GM10248 (cell line): Measurements from ENCODE around the gene CDC42EP5.

ENCODE experiments used
- CTCF ChIA-PET: fragments of 300-600 bp; sonication (Branson Sonifier 250); formaldehyde crosslinking; extraction: SDS; loops from one replicate; lab custom pipeline; 2021; ENCODE audit warnings: antibody characterized with exemption; lab: Yijun Ruan, JAX
- POLR2A ChIA-PET: fragments of 350-650 bp; sonication (Branson Sonifier 250); formaldehyde crosslinking; extraction: SDS; loops from one replicate; lab custom pipeline; 2020; ENCODE audit warnings: antibody characterized with exemption; lab: Yijun Ruan, JAX
- DNase-seq: peaks from one replicate; pipeline ENCODE4 v3.0.0; 2012; ENCODE audit errors: extremely low spot score
- TF ChIP-seq, protein P1 (sequence below): IDR thresholded peaks from 2 replicates; pipeline ENCODE4 v1.5.1; 2012; ENCODE audit warnings: mild to moderate bottlenecking, low read depth; ENCODE audit errors: extremely low read depth, missing control alignments, control extremely low read depth

Gene CDC42EP5

DNA sequence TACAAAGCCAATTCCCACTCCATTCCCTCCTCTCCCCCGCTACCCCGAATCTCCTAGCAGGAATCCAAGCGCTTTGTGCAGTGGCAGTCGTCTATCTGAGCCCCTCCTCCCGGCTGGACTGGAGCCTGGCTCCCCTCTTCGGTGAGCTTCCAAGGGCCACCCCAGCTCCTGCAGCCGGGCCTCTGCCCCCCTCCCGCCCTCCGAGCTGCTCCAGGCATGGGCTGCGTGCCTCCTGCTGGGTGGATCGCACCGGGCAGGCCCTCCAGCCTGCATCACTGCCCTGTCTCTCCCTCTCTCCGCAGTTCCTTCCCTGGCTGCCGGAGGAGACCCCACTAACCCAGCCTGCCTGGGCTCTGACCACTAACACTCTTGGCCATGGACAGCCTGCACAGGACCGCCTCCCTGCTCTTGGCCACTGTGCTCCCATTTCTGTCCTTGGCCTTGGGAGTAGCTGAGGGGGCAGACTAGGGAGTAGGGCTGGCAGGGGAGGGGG is 37.0 kb downstream of the CDC42EP5 start:
- ChIA-PET CTCF (no interaction called here), POLR2A (no interaction called here)
- no peak for DNase-seq
- TF ChIP-seq, protein P1, sequence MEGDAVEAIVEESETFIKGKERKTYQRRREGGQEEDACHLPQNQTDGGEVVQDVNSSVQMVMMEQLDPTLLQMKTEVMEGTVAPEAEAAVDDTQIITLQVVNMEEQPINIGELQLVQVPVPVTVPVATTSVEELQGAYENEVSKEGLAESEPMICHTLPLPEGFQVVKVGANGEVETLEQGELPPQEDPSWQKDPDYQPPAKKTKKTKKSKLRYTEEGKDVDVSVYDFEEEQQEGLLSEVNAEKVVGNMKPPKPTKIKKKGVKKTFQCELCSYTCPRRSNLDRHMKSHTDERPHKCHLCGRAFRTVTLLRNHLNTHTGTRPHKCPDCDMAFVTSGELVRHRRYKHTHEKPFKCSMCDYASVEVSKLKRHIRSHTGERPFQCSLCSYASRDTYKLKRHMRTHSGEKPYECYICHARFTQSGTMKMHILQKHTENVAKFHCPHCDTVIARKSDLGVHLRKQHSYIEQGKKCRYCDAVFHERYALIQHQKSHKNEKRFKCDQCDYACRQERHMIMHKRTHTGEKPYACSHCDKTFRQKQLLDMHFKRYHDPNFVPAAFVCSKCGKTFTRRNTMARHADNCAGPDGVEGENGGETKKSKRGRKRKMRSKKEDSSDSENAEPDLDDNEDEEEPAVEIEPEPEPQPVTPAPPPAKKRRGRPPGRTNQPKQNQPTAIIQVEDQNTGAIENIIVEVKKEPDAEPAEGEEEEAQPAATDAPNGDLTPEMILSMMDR = no peak

DNA sequence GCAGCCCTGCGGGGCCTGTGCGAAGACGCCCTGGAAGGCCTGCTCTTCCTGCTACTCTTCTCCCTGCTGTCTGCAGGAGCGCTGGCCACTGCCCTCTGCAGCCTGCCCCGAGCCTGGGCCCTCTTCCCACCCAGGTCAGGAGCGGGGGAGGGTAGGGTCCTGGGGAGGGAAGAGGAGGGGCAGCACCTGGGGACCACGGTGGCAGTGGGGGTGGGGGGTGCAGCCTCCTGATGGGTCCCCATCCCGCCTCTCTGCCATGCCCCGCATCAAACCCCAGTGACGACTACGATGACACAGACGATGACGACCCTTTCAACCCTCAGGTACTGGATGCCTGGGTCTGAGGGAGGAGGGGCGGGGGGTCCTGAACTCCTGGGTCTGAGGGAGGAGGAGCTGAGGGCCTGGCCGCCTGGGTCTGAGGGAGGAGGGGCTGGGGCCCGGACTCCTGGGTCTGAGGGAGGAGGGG is 37.5 kb downstream of the CDC42EP5 start:
- DNase-seq = no peak
- POLR2A ChIA-PET = no interaction called here
- CTCF ChIA-PET = no interaction called here
- TF ChIP-seq, protein P1 = no peak

DNA sequence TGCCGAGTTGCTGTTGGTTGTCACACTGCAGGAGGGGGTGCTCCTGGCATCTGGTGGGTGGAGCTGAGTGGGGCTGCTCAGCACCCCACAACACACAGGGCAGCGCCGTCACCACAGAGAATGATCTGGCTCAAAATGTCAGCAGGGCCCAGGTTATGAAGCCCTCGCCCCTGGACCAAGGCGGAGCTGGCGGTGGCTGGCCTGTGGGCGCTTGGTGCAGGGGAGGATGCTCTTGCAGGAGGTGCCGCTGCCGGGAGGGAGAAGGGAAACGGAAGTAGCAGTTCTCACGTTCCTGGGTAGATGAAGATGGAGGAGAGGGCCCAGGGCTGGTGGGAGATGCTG is 38.3 kb downstream of the CDC42EP5 start:
- TF ChIP-seq, protein P1 = no peak
- ChIA-PET POLR2A (no interaction called here), CTCF (no interaction called here)
- DNase-seq = no peak

DNA sequence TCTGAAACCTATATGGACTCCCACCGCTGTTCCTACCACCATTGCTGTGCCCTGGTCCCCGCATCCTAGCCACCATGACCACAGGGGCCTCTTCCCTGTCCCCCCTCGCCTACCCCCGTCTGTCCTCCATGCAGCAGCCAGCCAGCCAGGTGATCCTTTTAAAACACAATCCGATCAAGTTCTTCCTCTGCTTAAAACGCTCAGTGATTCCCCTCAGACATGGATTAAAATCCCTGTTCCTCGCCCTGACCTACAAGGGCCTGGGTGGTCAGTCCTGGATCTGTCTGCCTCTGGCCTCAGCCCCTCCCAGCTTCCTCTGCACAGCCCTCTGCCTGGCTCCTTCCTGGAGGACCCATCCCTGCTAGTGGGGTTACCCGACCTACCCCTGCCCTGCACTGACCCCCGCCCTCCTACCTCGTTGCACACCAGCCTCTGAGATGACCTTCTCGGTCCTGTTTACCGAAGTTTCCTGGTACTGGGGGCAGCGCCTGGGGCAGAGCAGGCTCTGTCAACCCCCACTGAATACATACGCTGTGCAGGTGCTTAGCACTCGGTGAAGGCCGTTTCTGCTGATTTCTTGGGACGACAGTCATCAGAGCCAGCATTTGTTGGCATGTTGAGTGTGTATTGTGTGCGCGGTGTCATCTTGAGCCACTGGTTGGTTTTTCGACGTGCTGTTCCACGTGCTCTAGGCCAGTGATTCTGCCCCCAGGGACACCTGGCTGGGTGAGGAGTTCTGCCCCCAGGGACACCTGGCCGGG is 38.8 kb downstream of the CDC42EP5 start:
- ChIA-PET CTCF (no interaction called here), POLR2A (interaction anchor here (1.0 kb wide), 1 partner anchor 14 kb away, joined by 3 read pairs; the partner anchor contains the start of gene LENG8)
- TF ChIP-seq, protein P1 = no peak
- DNase-seq = no peak

DNA sequence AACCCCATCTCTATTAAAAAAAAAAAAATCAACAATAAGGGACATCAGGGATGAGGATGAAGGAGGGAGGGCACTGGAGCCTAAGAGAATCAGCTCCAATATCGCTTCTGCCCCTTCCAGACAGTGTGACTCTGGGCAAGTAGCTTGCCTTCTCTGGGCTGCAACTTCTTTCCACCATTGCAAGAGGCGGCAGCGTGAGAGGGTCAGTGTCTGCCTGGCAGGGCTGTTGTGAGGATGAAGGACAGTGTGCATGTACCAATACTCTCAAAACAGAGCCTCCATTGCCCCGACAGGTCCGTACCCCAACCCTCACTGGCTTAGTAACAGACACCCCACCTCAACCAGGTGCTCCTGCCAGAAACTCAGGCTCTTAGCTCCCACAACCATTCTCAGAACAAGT is 39.4 kb downstream of the CDC42EP5 start:
- TF ChIP-seq, protein P1 = no peak
- POLR2A ChIA-PET = interaction anchor here (1.0 kb wide), 1 partner anchor 15 kb away, joined by 3 read pairs; the partner anchor contains the start of gene LENG8
- DNase-seq = no peak
- CTCF ChIA-PET = no interaction called here

DNA sequence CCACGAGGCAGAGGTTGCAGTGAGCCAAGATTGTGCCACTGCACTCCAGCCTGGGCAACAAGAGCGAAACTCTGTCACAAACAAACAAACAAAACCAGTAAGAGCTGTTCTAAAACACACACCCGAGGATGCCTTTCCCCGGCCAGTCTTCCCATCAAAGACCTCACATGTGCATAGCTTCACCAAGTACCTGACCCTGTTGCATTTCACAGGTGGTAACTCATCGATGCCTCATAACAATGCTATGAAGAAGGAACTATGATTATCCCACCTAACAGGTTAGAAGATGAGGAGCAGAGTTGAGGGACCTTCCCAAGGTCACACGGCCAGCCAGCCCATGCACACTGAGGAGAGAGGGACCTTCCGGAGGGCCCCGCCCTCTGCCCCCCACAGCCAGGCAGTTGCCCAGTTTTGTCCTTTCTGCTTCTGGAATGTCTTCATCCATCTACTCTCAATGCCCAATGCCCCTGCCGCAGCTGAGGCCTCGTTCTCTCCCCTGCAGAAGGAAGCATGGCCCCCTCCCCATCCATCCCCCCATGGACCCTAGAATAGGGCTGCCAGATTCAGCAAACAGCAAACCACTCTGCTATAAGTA is 40.9 kb downstream of the CDC42EP5 start:
- CTCF ChIA-PET = no interaction called here
- DNase-seq = no peak
- POLR2A ChIA-PET = no interaction called here
- TF ChIP-seq, protein P1 = no peak
